K562 (cell line): Measurements from ENCODE around the gene VILL. TPM values are rescaled to one million over a fixed set of nuclear protein-coding genes. Genes with fewer than 3 reads are reported as not detected.

Source experiments
- ATAC-seq: fragments of 200-7000 bp; cut with Tn5 transposase; 3 replicates; pipeline ENCODE4 v1.9.1; 2020; ENCODE audit warnings: moderate library complexity
- BruUV-seq: library from RNA; stranded (reverse); fragments of 400-500 nt; replicated peaks from 2 replicates; lab custom pipeline; 2021; lab: Mats Ljungman, UMichigan
- CTCF ChIA-PET: fragments of 300-600 bp; formaldehyde crosslinking; extraction: SDS; loops from one replicate; lab custom pipeline; 2021; ENCODE audit warnings: low intra/inter-chr PET ratio; lab: Yijun Ruan, JAX
- POLR2A ChIA-PET: fragments of 300-600, 350-650 bp; sonication (Branson Sonifier 250); formaldehyde crosslinking; extraction: SDS; loops from one replicate; lab custom pipeline; 2021; ENCODE audit warnings: antibody characterized with exemption, inconsistent platforms; lab: Yijun Ruan, JAX
- DNase-seq, 4 experiments: peaks; one replicate each; pipeline versions ENCODE4 v3.0.0 to v3.0.0-alpha.2; 2011 to 2018; ENCODE audit warnings: low spot score in 3 of 4, mixed read lengths in 3 of 4; ENCODE audit errors: extremely low read depth in 1 of 4
- FAIRE-seq: peaks from 2 replicates; lab custom pipeline; 2011; peaks lifted over from hg19 to GRCh38; lab: Jason Lieb, UNC
- H2AFZ ChIP-seq: 2 replicates; pipeline ENCODE4 v1.6.0; 2011; ENCODE audit warnings: low read depth, low read length, control low read depth, inconsistent platforms
- H3K27ac ChIP-seq: fragments of 200-600 bp; 3 replicates; pipeline ENCODE4 v1.8.0; 2011; ENCODE audit warnings: low read depth, mild to moderate bottlenecking, control low read depth, inconsistent platforms, low read length, moderate library complexity, mixed read lengths; ENCODE audit errors: extremely low read depth
- H3K27me3 ChIP-seq, 2 experiments: fragments of 300-600 bp in 1 of 2; 2 replicates in 1 of 2; 3 replicates in 1 of 2; pipeline versions ENCODE4 v1.6.0 to v1.8.0; 2011; ENCODE audit warnings: inconsistent platforms in 2 of 2, low read length in 2 of 2, mild to moderate bottlenecking in 1 of 2, mixed read lengths in 1 of 2, moderate library complexity in 1 of 2; ENCODE audit not compliant: control insufficient read depth in 2 of 2, insufficient read depth in 2 of 2
- H3K36me3 ChIP-seq: fragments of 300-600 bp; 3 replicates; pipeline ENCODE4 v1.8.0; 2011; ENCODE audit warnings: mild to moderate bottlenecking, low read length, inconsistent platforms; ENCODE audit not compliant: control insufficient read depth, insufficient read depth
- H3K4me1 ChIP-seq, 2 experiments: fragments of 200-600 bp in 1 of 2; replicated peaks in 1 of 2; 2 replicates in 1 of 2; 3 replicates in 1 of 2; pipeline versions ENCODE4 v1.5.1 to v1.8.0; 2011; ENCODE audit warnings: inconsistent platforms in 2 of 2, low read length in 2 of 2, mild to moderate bottlenecking in 1 of 2, mixed read lengths in 1 of 2, moderate library complexity in 1 of 2; ENCODE audit not compliant: control insufficient read depth in 2 of 2, insufficient read depth in 2 of 2
- H3K4me2 ChIP-seq: 2 replicates; pipeline ENCODE4 v1.6.1; 2011; ENCODE audit warnings: low read length, control low read depth, inconsistent platforms, mixed read lengths; ENCODE audit not compliant: insufficient read depth
- H3K4me3 ChIP-seq: fragments of 200-600 bp; sonication (generic), shearing (Covaris generic); 2 replicates; pipeline ENCODE4 v1.5.1; 2016; ENCODE audit warnings: control low read depth, inconsistent platforms
- H3K79me2 ChIP-seq: fragments of 200-600 bp; 3 replicates; pipeline ENCODE4 v1.8.0; 2011; ENCODE audit warnings: low read length, inconsistent platforms; ENCODE audit not compliant: control insufficient read depth, insufficient read depth
- H3K9ac ChIP-seq, 2 experiments: 2 replicates each; pipeline versions ENCODE4 v1.6.0 to v1.6.1; 2011; ENCODE audit warnings: low read depth in 2 of 2, low read length in 2 of 2, control low read depth in 1 of 2, inconsistent platforms in 1 of 2, mild to moderate bottlenecking in 1 of 2, mixed read lengths in 1 of 2; ENCODE audit not compliant: insufficient read depth in 1 of 2
- H3K9me1 ChIP-seq: one replicate; pipeline ENCODE4 v1.6.0; 2011; ENCODE audit warnings: inconsistent platforms, mild to moderate bottlenecking, low read length, moderate library complexity; ENCODE audit not compliant: control insufficient read depth, insufficient read depth
- H3K9me3 ChIP-seq: replicated peaks from 2 replicates; pipeline ENCODE4 v1.5.1; 2011; ENCODE audit warnings: low read depth, low read length, inconsistent platforms; ENCODE audit not compliant: control insufficient read depth, insufficient read depth
- H4K20me1 ChIP-seq: replicated peaks from 2 replicates; pipeline ENCODE4 v1.6.1; 2011; ENCODE audit warnings: low read length, inconsistent platforms, mixed read lengths; ENCODE audit not compliant: control insufficient read depth, insufficient read depth
- BRD4 ChIP-seq: fragments of 200-600 bp; sonication (generic); IDR thresholded peaks from 2 replicates; pipeline ENCODE4 v1.6.1; 2017; ENCODE audit warnings: inconsistent platforms
- EP400 ChIP-seq: fragments of 450-650 bp; IDR thresholded peaks from 2 replicates; pipeline ENCODE4 v1.6.1; 2017; ENCODE audit warnings: antibody characterized with exemption, mild to moderate bottlenecking, moderate library complexity
- ESRRB ChIP-seq: fragments of 250-450 bp; sonication (Bioruptor Pico); IDR thresholded peaks from 2 replicates; pipeline ENCODE4 v1.5.0; 2020; ENCODE audit warnings: mild to moderate bottlenecking, moderate library complexity, borderline replicate concordance
- FOXO4 ChIP-seq: fragments of 450-650 bp; formaldehyde crosslinking; IDR thresholded peaks from 2 replicates; pipeline ENCODE4 v1.4.0; 2020; ENCODE audit warnings: mild to moderate bottlenecking, moderate library complexity
- GMEB1 ChIP-seq: fragments of 250-450 bp; sonication (Bioruptor Pico); IDR thresholded peaks from 2 replicates; pipeline ENCODE4 v1.4.0; 2020; ENCODE audit warnings: mild to moderate bottlenecking
- HINFP ChIP-seq: fragments of 450-650 bp; conservative IDR thresholded peaks from 2 replicates; pipeline ENCODE4 v1.6.1; 2016; ENCODE audit warnings: missing genetic modification characterization, low read depth, mild to moderate bottlenecking, control low read depth, missing compliant biosample characterization
- KLF16 ChIP-seq: IDR thresholded peaks from 2 replicates; pipeline ENCODE4 v1.6.1; 2016; ENCODE audit warnings: antibody characterized with exemption
- LARP7 ChIP-seq: fragments of 450-650 bp; IDR thresholded peaks from 2 replicates; pipeline ENCODE4 v1.6.1; 2016
- RBM17 ChIP-seq: fragments of 200-400 bp; formaldehyde crosslinking; IDR thresholded peaks from 2 replicates; pipeline ENCODE4 v1.6.1; 2017; ENCODE audit warnings: low read depth, mild to moderate bottlenecking, low read length, borderline replicate concordance
- TAF7 ChIP-seq: fragments of 450-650 bp; IDR thresholded peaks from 2 replicates; pipeline ENCODE4 v1.6.1; 2016; ENCODE audit warnings: missing genetic modification characterization, missing compliant biosample characterization
- TFE3 ChIP-seq: fragments of 450-650 bp; formaldehyde crosslinking; IDR thresholded peaks from 2 replicates; pipeline ENCODE4 v1.4.0; 2020; ENCODE audit warnings: mild to moderate bottlenecking, mixed read lengths
- ZC3H8 ChIP-seq: fragments of 450-650 bp; IDR thresholded peaks from 2 replicates; pipeline ENCODE4 v1.6.1; 2017
- ZNF121 ChIP-seq: sonication (generic); formaldehyde crosslinking; conservative IDR thresholded peaks from 2 replicates; pipeline ENCODE4 v1.8.0; 2022; ENCODE audit warnings: missing genetic modification reagents
- ZNF23 ChIP-seq: fragments of 250-450 bp; sonication (Bioruptor Pico); IDR thresholded peaks from 2 replicates; pipeline ENCODE4 v1.4.0; 2020; ENCODE audit warnings: mild to moderate bottlenecking
- ZNF511 ChIP-seq: sonication (generic); formaldehyde crosslinking; IDR thresholded peaks from 2 replicates; pipeline ENCODE4 v1.8.0; 2022; ENCODE audit warnings: mild to moderate bottlenecking, missing genetic modification reagents
- ZNF57 ChIP-seq: fragments of 450-650 bp; formaldehyde crosslinking; IDR thresholded peaks from 2 replicates; pipeline ENCODE4 v1.4.0; 2020; ENCODE audit warnings: mild to moderate bottlenecking, moderate library complexity
- ZNF785 ChIP-seq: fragments of 250-450 bp; sonication (Bioruptor Pico); IDR thresholded peaks from 2 replicates; pipeline ENCODE4 v1.4.0; 2020; ENCODE audit warnings: mild to moderate bottlenecking
- WGBS: fragments of 100-300 bp; shearing (Covaris generic); methylation state at CpG from one replicate; pipeline ENCODE4 v1.1.6; 2016; ENCODE audit warnings: low coverage, mixed read lengths; ENCODE audit not compliant: insufficient coverage; ENCODE audit errors: missing lambda C conversion rate; 5-methylcytosine and 5-hydroxymethylcytosine counted together
- in situ Hi-C: fragments of 300-500 bp; cut with MboI; formaldehyde crosslinking; loops from 4 replicates; pipeline ENCODE4 v1.15.0; 2018; ENCODE audit warnings: inconsistent platforms, mixed read lengths
- intact Hi-C: fragments of 100-400 bp; cut with micrococcal nuclease; formaldehyde crosslinking; loops from 2 replicates; pipeline ENCODE4 v1.14.2; 2022
- polyA plus RNA-seq, 8 experiments: library from polyadenylated mRNA; depleted of rRNA in 4 of 8; stranded (reverse) in 5 of 8; unstranded in 3 of 8; fragments of >200 nt; fragmentation: Nextera tagmentation in 2 of 8; fragmentation: Illumina TruSeq in 1 of 8; extraction: Ambion mirVana in 2 of 8; extraction: Trizol in 1 of 8; gene quantifications; 2 replicates each; pipeline versions ENCODE4 v1.2.1 to v1.2.3, GENCODE V29; 2011 to 2014; ENCODE audit warnings: inconsistent platforms in 1 of 8, missing spikeins in 1 of 8
- total RNA-seq, 7 experiments: library from RNA; depleted of rRNA in 6 of 7; stranded (reverse); fragments of >200 nt in 6 of 7; fragmentation: Illumina TruSeq in 2 of 7; extraction: Trizol in 2 of 7; gene quantifications; 2 replicates each; pipeline versions ENCODE4 v1.2.1 to v1.2.3, GENCODE V29; 2011 to 2021; ENCODE audit warnings: low replicate concordance in 1 of 7

The VILL gene
- total and polyA plus RNA-seq, 9 of the 15 experiments (the other 6 are each of a cell fraction or from before 2014, with no cell fraction given) = 0.11 to 16.0 (median 8.8) TPM

GRCh38 chr3:38021196-38021595 lies 30.6 kb downstream of the VILL start:
- Histone ChIP-seq H3K4me1 (peaks cover 73 to 76% of the 10 kb centered on the region in 2 experiments), H3K27me3 (no peaks in the 10 kb centered on the region), H3K9me3 (no peaks in the 10 kb centered on the region), H3K27ac (no peak overlapping the region), H3K4me3 (no peak overlapping the region), H4K20me1 (peaks cover 3% of the 10 kb centered on the region; the same call in 1 of the 2 replicates), H3K36me3 (peaks cover 18% of the 10 kb centered on the region; the same call in 2 of the 3 replicates), H3K9me1 (peaks cover 4% of the 10 kb centered on the region), H3K9ac (peak overlapping the region in 1 of 2 experiments; percentile 13; a peak in 1 of 4 replicates), H3K4me2 (no peak overlapping the region), H3K79me2 (peaks cover 46% of the 10 kb centered on the region), H2AFZ (no peak overlapping the region)
- FAIRE-seq (no peak), ATAC-seq (no peak), DNase-seq (no peak)
- ChIA-PET CTCF (no interaction called here), POLR2A (interaction anchor here (0.7 to 1.0 kb wide), 2 partner anchors 10 to 1106 kb away, joined by 4 to 5 read pairs; no protein-coding TSS in a partner anchor)
- no TSS peak for BruUV-seq
- intact Hi-C loops (no loop called here), in situ Hi-C loops (no loop called here)
- 91% methylated on average over 4 of the region's 4 CpGs for WGBS
- no peak for TF ChIP-seq ZNF511 (CRISPR knock-in tag)
- TF ChIP-seq ZNF121 (CRISPR knock-in tag) = no peak
- TF ChIP-seq FOXO4 (CRISPR knock-in tag) = no peak
- TF ChIP-seq LARP7 = no peak
- TF ChIP-seq RBM17 = no peak
- no peak for TF ChIP-seq TAF7
- no peak for TF ChIP-seq ZNF57 (CRISPR knock-in tag)
- TF ChIP-seq TFE3 (CRISPR knock-in tag) = no peak
- TF ChIP-seq ZC3H8 = no peak
- no peak for TF ChIP-seq ESRRB (CRISPR knock-in tag)
- no peak for TF ChIP-seq BRD4
- no peak for TF ChIP-seq ZNF785 (CRISPR knock-in tag)
- no peak for TF ChIP-seq KLF16
- TF ChIP-seq HINFP (tag) = no peak
- no peak for TF ChIP-seq ZNF23 (CRISPR knock-in tag)
- no peak for TF ChIP-seq EP400
- TF ChIP-seq GMEB1 (CRISPR knock-in tag) = no peak
